ENCODE results near the gene FMR1. TPM values are rescaled to one million over a fixed set of nuclear protein-coding genes. Genes with fewer than 3 reads are reported as not detected.

The FMR1 gene
- total RNA-seq, 4 donors from 2014 or later: 26.9 to 86.8 (median 66.5) TPM

GRCh38 chrX:147927256-147927655, 15.5 kb downstream of the FMR1 start:
- no peaks in the 10 kb centered on the region for H3K9me3 ChIP-seq
- no peaks in the 10 kb centered on the region for H3K36me3 ChIP-seq
- intact Hi-C loops (cut with DNase I; ENCODE audit: low total_unique reads): no loop called here
- no peak for DNase-seq
- no peaks in the 10 kb centered on the region for H3K4me1 ChIP-seq
- no peak overlapping the region for H3K4me3 ChIP-seq
- H3K27ac ChIP-seq: no peak overlapping the region
- H3K27me3 ChIP-seq: no peaks in the 10 kb centered on the region
- no peak for TF ChIP-seq CTCF (IDR thresholded peaks at IDR 0.05)
- no peak for TF ChIP-seq POLR2A (IDR thresholded peaks at IDR 0.05)

- Histone ChIP-seq H3K4me3 (no peak overlapping the region), H3K27me3 (no peaks in the 10 kb centered on the region), H3K4me1 (no peaks in the 10 kb centered on the region), H3K36me3 (no peaks in the 10 kb centered on the region), H3K9me3 (no peaks in the 10 kb centered on the region), H3K27ac (no peak overlapping the region)
- no peak for TF ChIP-seq POLR2A (IDR thresholded peaks at IDR 0.05)
- no peak for TF ChIP-seq CTCF (IDR thresholded peaks at IDR 0.05)
- no peak for DNase-seq
- intact Hi-C loops (cut with DNase I; ENCODE audit: low total_unique reads): no loop called here
Observed at GRCh38 chrX:147933815-147934214, 22.1 kb downstream of the FMR1 start.

GRCh38 chrX:147935156-147935758, 23.5 kb downstream of the FMR1 start:
- H3K27ac ChIP-seq: no peak overlapping the region
- no peaks in the 10 kb centered on the region for H3K27me3 ChIP-seq
- no peaks in the 10 kb centered on the region for H3K4me1 ChIP-seq
- no peak overlapping the region for H3K4me3 ChIP-seq
- no peaks in the 10 kb centered on the region for H3K9me3 ChIP-seq
- no peak for DNase-seq
- no peaks in the 10 kb centered on the region for H3K36me3 ChIP-seq
- TF ChIP-seq CTCF (IDR thresholded peaks at IDR 0.05): no peak
- TF ChIP-seq POLR2A (IDR thresholded peaks at IDR 0.05): no peak
- intact Hi-C loops (cut with DNase I; ENCODE audit: low total_unique reads): no loop called here

- intact Hi-C loops (cut with DNase I; ENCODE audit: low total_unique reads): no loop called here
- Histone ChIP-seq H3K36me3 (no peaks in the 10 kb centered on the region), H3K4me1 (no peaks in the 10 kb centered on the region), H3K27me3 (no peaks in the 10 kb centered on the region), H3K27ac (no peak overlapping the region), H3K4me3 (no peak overlapping the region), H3K9me3 (no peaks in the 10 kb centered on the region)
- DNase-seq: no peak
- no peak for TF ChIP-seq POLR2A (IDR thresholded peaks at IDR 0.05)
- TF ChIP-seq CTCF (IDR thresholded peaks at IDR 0.05): no peak
Observed at GRCh38 chrX:147945286-147945685, 33.6 kb downstream of the FMR1 start.

- TF ChIP-seq POLR2A (IDR thresholded peaks at IDR 0.05): no peak
- no peak for TF ChIP-seq CTCF (IDR thresholded peaks at IDR 0.05)
- intact Hi-C loops (cut with DNase I; ENCODE audit: low total_unique reads): no loop called here
- Histone ChIP-seq H3K27me3 (no peaks in the 10 kb centered on the region), H3K27ac (no peak overlapping the region), H3K36me3 (no peaks in the 10 kb centered on the region), H3K4me1 (no peaks in the 10 kb centered on the region), H3K4me3 (no peak overlapping the region), H3K9me3 (no peaks in the 10 kb centered on the region)
- DNase-seq: no peak
Observed at GRCh38 chrX:147948531-147948930, 36.8 kb downstream of the FMR1 start.
